Panc1 (cell line): ENCODE measurements around the gene TEAD2. TPM values are rescaled to one million over a fixed set of nuclear protein-coding genes. Genes with fewer than 3 reads are reported as not detected.

Experiments used
- ATAC-seq: fragments of 200-7000 bp; cut with Tn5 transposase; 2 replicates; pipeline ENCODE4 v1.9.1; 2020; ENCODE audit warnings: mild to moderate bottlenecking, moderate library complexity
- BruUV-seq: library from RNA; stranded (reverse); fragments of 400-500 nt; replicated peaks from 2 replicates; lab custom pipeline; 2021; lab: Mats Ljungman, UMichigan
- CTCF ChIA-PET: fragments of 300-600 bp; sonication (Branson Sonifier 250); formaldehyde crosslinking; loops from one replicate; lab custom pipeline; 2022; ENCODE audit warnings: antibody characterized with exemption; lab: Charles Lee
- POLR2A ChIA-PET: fragments of 300-600 bp; sonication (Branson Sonifier 250); formaldehyde crosslinking; loops from one replicate; lab custom pipeline; 2022; ENCODE audit warnings: antibody characterized with exemption; lab: Charles Lee
- DNase-seq: peaks from one replicate; pipeline ENCODE4 v3.0.0-alpha.2; 2010; ENCODE audit warnings: low read depth, low spot score
- H3K27ac ChIP-seq: 2 replicates; pipeline ENCODE4 v1.5.1; 2011; ENCODE audit warnings: mild to moderate bottlenecking, low read length, inconsistent platforms
- H3K27me3 ChIP-seq: fragments of 200-500 bp; sonication (Bioruptor generic); 2 replicates; pipeline ENCODE4 v1.6.0; 2014; ENCODE audit warnings: low read length, inconsistent platforms; ENCODE audit not compliant: control insufficient read depth, insufficient read depth
- H3K36me3 ChIP-seq: fragments of 200-500 bp; sonication (Bioruptor generic); 2 replicates; pipeline ENCODE4 v1.5.1; 2014; ENCODE audit warnings: inconsistent platforms, mild to moderate bottlenecking, low read length, moderate library complexity; ENCODE audit not compliant: control insufficient read depth, insufficient read depth
- H3K4me1 ChIP-seq: 2 replicates; pipeline ENCODE4 v1.5.1; 2011; ENCODE audit warnings: inconsistent platforms, mild to moderate bottlenecking, low read length, moderate library complexity; ENCODE audit not compliant: control insufficient read depth, insufficient read depth
- H3K4me3 ChIP-seq, 2 experiments: 2 replicates each; pipeline ENCODE4 v1.5.1; 2011 to 2012; ENCODE audit warnings: low read depth in 2 of 2, low read length in 2 of 2, mild to moderate bottlenecking in 2 of 2, inconsistent platforms in 1 of 2, moderate library complexity in 1 of 2
- H3K9me3 ChIP-seq: fragments of 200-500 bp; sonication (Bioruptor generic); 2 replicates; pipeline ENCODE4 v1.5.1; 2014; ENCODE audit warnings: low read depth, mild to moderate bottlenecking, inconsistent platforms, low read length, moderate library complexity; ENCODE audit not compliant: control insufficient read depth, insufficient read depth
- POLR2AphosphoS5 ChIP-seq: IDR thresholded peaks from 2 replicates; pipeline ENCODE4 v1.6.1; 2012; ENCODE audit warnings: mild to moderate bottlenecking, low read depth, low read length, moderate library complexity
- SIN3A ChIP-seq: IDR thresholded peaks from 2 replicates; pipeline ENCODE4 v1.6.1; 2012; ENCODE audit warnings: low read depth, mild to moderate bottlenecking, low read length, moderate library complexity, borderline replicate concordance; ENCODE audit not compliant: insufficient read depth
- TCF7L2 ChIP-seq: IDR thresholded peaks from 2 replicates; pipeline ENCODE4 v1.6.1; 2011; ENCODE audit warnings: mild to moderate bottlenecking, low read depth, low read length, inconsistent platforms
- in situ Hi-C: cut with HindIII; loops from 2 replicates; pipeline ENCODE4 v1.10.0; 2016; ENCODE audit warnings: low sequenced_read_pairs, low pct_unique_long_range_greater_than_20kb
- intact Hi-C: fragments of 100-400 bp; cut with micrococcal nuclease; formaldehyde crosslinking; loops from one replicate; pipeline ENCODE4 v1.10.0; 2022; ENCODE audit not compliant: unreplicated experiment
- total RNA-seq: library from RNA; stranded (reverse); gene quantifications from one replicate; pipeline ENCODE4 v1.2.1, GENCODE V29; 2021; ENCODE audit not compliant: unreplicated experiment
- TF ChIP-seq, protein P1 (sequence below), 2 experiments: IDR thresholded peaks; 2 replicates each; pipeline ENCODE4 v1.6.1; 2011 to 2012; ENCODE audit warnings: low read depth in 2 of 2, control low read depth in 1 of 2, low read length in 1 of 2, mild to moderate bottlenecking in 1 of 2, moderate library complexity in 1 of 2; ENCODE audit not compliant: insufficient read depth in 1 of 2
- TF ChIP-seq, protein P2 (sequence below): fragments of 450-650 bp; IDR thresholded peaks from 2 replicates; pipeline ENCODE4 v1.5.1; 2017; ENCODE audit warnings: mild to moderate bottlenecking

TEAD2 gene
- total RNA-seq, 1 experiment from 2014 or later: 31.9 TPM

- intact Hi-C loops (no loop called here), in situ Hi-C loops (no loop called here)
- Histone ChIP-seq H3K27me3 (no peaks in the 10 kb centered on the region), H3K27ac (no peak overlapping the region), H3K36me3 (no peaks in the 10 kb centered on the region), H3K9me3 (no peaks in the 10 kb centered on the region), H3K4me1 (no peaks in the 10 kb centered on the region), H3K4me3 (no peak overlapping the region)
- TF ChIP-seq POLR2AphosphoS5: no peak
- TF ChIP-seq, protein P1, sequence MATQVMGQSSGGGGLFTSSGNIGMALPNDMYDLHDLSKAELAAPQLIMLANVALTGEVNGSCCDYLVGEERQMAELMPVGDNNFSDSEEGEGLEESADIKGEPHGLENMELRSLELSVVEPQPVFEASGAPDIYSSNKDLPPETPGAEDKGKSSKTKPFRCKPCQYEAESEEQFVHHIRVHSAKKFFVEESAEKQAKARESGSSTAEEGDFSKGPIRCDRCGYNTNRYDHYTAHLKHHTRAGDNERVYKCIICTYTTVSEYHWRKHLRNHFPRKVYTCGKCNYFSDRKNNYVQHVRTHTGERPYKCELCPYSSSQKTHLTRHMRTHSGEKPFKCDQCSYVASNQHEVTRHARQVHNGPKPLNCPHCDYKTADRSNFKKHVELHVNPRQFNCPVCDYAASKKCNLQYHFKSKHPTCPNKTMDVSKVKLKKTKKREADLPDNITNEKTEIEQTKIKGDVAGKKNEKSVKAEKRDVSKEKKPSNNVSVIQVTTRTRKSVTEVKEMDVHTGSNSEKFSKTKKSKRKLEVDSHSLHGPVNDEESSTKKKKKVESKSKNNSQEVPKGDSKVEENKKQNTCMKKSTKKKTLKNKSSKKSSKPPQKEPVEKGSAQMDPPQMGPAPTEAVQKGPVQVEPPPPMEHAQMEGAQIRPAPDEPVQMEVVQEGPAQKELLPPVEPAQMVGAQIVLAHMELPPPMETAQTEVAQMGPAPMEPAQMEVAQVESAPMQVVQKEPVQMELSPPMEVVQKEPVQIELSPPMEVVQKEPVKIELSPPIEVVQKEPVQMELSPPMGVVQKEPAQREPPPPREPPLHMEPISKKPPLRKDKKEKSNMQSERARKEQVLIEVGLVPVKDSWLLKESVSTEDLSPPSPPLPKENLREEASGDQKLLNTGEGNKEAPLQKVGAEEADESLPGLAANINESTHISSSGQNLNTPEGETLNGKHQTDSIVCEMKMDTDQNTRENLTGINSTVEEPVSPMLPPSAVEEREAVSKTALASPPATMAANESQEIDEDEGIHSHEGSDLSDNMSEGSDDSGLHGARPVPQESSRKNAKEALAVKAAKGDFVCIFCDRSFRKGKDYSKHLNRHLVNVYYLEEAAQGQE (IDR thresholded peaks at IDR 0.05; ENCODE audit: insufficient read depth in 1 of 2, low read depth in 2 of 2, low read length in 1 of 2): no peak
- TF ChIP-seq TCF7L2: no peak
- no peak for TF ChIP-seq SIN3A
- TF ChIP-seq, protein P2, sequence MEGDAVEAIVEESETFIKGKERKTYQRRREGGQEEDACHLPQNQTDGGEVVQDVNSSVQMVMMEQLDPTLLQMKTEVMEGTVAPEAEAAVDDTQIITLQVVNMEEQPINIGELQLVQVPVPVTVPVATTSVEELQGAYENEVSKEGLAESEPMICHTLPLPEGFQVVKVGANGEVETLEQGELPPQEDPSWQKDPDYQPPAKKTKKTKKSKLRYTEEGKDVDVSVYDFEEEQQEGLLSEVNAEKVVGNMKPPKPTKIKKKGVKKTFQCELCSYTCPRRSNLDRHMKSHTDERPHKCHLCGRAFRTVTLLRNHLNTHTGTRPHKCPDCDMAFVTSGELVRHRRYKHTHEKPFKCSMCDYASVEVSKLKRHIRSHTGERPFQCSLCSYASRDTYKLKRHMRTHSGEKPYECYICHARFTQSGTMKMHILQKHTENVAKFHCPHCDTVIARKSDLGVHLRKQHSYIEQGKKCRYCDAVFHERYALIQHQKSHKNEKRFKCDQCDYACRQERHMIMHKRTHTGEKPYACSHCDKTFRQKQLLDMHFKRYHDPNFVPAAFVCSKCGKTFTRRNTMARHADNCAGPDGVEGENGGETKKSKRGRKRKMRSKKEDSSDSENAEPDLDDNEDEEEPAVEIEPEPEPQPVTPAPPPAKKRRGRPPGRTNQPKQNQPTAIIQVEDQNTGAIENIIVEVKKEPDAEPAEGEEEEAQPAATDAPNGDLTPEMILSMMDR: no peak
- DNase-seq: no peak
- ATAC-seq: no peak
- BruUV-seq: no TSS peak
- ChIA-PET CTCF (no interaction called here), POLR2A (no interaction called here)
Observed at GRCh38 chr19:49315111-49315510, 47.1 kb downstream of the TEAD2 start.

GRCh38 chr19:49309087-49309486, 53.1 kb downstream of the TEAD2 start:
- intact Hi-C loops: no loop called here
- no peak for DNase-seq
- H3K4me1 ChIP-seq: no peaks in the 10 kb centered on the region
- in situ Hi-C loops: no loop called here
- ChIA-PET POLR2A (no interaction called here), CTCF (no interaction called here)
- ATAC-seq: no peak
- H3K27me3 ChIP-seq: no peaks in the 10 kb centered on the region
- no peaks in the 10 kb centered on the region for H3K36me3 ChIP-seq
- H3K27ac ChIP-seq: no peak overlapping the region
- H3K4me3 ChIP-seq: no peak overlapping the region
- H3K9me3 ChIP-seq: no peaks in the 10 kb centered on the region
- no TSS peak for BruUV-seq
- no peak for TF ChIP-seq POLR2AphosphoS5
- no peak for TF ChIP-seq TCF7L2
- TF ChIP-seq, protein P1 (IDR thresholded peaks at IDR 0.05; ENCODE audit: insufficient read depth in 1 of 2, low read depth in 2 of 2, low read length in 1 of 2): no peak
- TF ChIP-seq, protein P2: no peak
- TF ChIP-seq SIN3A: no peak
